ENCODE measurements around the gene PTPRN2. TPM values are rescaled to one million over a fixed set of nuclear protein-coding genes. Genes with fewer than 3 reads are reported as not detected.
"Not testable (repeated sequence)": the region's sequence is repeated elsewhere in the genome, so short reads cannot be mapped to it uniquely, and the experiment has no call there.

The PTPRN2 gene
- total and polyA plus RNA-seq, 2 donors (not counting 1 experiment from before 2014, with no cell fraction given): 0.54 to 1.2 TPM

- H3K27ac ChIP-seq (ENCODE audit: insufficient read depth, low read length); H3K4me3 ChIP-seq (replicated peaks in 1 of 4; ENCODE audit: control extremely low read depth in 1 of 4, insufficient read depth in 1 of 4, low read depth in 3 of 4, low read length in 4 of 4); H2AFZ ChIP-seq (ENCODE audit: low read length); H4K20me1 ChIP-seq (ENCODE audit: control insufficient read depth, extremely low read depth, insufficient read depth, low read length); H3K4me1 ChIP-seq (ENCODE audit: control insufficient read depth, extremely low read depth, insufficient read depth, low read length); H3K36me3 ChIP-seq (ENCODE audit: control insufficient read depth, insufficient read depth, low read length); H3K9me3 ChIP-seq (ENCODE audit: control insufficient read depth, insufficient read depth, low read depth, low read length); H3K4me2 ChIP-seq (ENCODE audit: extremely low read depth, insufficient read depth, low read length); H3K9ac ChIP-seq (ENCODE audit: insufficient read depth, low read length); H3K79me2 ChIP-seq (ENCODE audit: control insufficient read depth, insufficient read depth, low read length); H3K27me3 ChIP-seq (ENCODE audit: control insufficient read depth, insufficient read depth, low read length); DNase-seq (ENCODE audit: low read depth in 2 of 2): not testable (repeated sequence)
Observed at GRCh38 chr7:158521795-158522194, 65.8 kb downstream of the PTPRN2 start.

GRCh38 chr7:158520825-158521224 is 66.8 kb downstream of the PTPRN2 start:
- no peak overlapping the region for H3K4me2 ChIP-seq (ENCODE audit: extremely low read depth, insufficient read depth, low read length)
- H3K27me3 ChIP-seq (ENCODE audit: control insufficient read depth, insufficient read depth, low read length): no peaks in the 10 kb centered on the region
- peaks cover 1% of the 10 kb centered on the region for H3K9me3 ChIP-seq (ENCODE audit: control insufficient read depth, insufficient read depth, low read depth, low read length)

GRCh38 chr7:158519633-158520174 is 67.9 kb downstream of the PTPRN2 start:
- H3K36me3 ChIP-seq (ENCODE audit: control insufficient read depth, insufficient read depth, low read length): no peaks in the 10 kb centered on the region
- DNase-seq (ENCODE audit: low read depth in 2 of 2): no peak
- no peaks in the 10 kb centered on the region for H3K27me3 ChIP-seq (ENCODE audit: control insufficient read depth, insufficient read depth, low read length)
- no peak for TF ChIP-seq EZH2 (IDR thresholded peaks at IDR 0.05; ENCODE audit: low read length, missing control alignments)
- no peak for TF ChIP-seq CTCF (conservative IDR thresholded peaks at IDR 0.05 in 1 of 2, IDR thresholded peaks at IDR 0.05 in 1 of 2; ENCODE audit: low read depth in 1 of 2, low read length in 2 of 2)
- H3K79me2 ChIP-seq (ENCODE audit: control insufficient read depth, insufficient read depth, low read length): no peaks in the 10 kb centered on the region
- H3K4me1 ChIP-seq (ENCODE audit: control insufficient read depth, extremely low read depth, insufficient read depth, low read length): no peaks in the 10 kb centered on the region
- H3K27ac ChIP-seq (ENCODE audit: insufficient read depth, low read length): no peak overlapping the region
- H2AFZ ChIP-seq (ENCODE audit: low read length): no peak overlapping the region
- no peak overlapping the region for H3K9ac ChIP-seq (ENCODE audit: insufficient read depth, low read length)
- H4K20me1 ChIP-seq (ENCODE audit: control insufficient read depth, extremely low read depth, insufficient read depth, low read length): no peaks in the 10 kb centered on the region
- H3K4me2 ChIP-seq (ENCODE audit: extremely low read depth, insufficient read depth, low read length): no peak overlapping the region
- H3K9me3 ChIP-seq (ENCODE audit: control insufficient read depth, insufficient read depth, low read depth, low read length): peaks cover 1% of the 10 kb centered on the region
- H3K4me3 ChIP-seq (replicated peaks in 1 of 4; ENCODE audit: control extremely low read depth in 1 of 4, insufficient read depth in 1 of 4, low read depth in 3 of 4, low read length in 4 of 4): no peak overlapping the region

More at GRCh38 chr7:158520825-158521224, 66.8 kb downstream of the PTPRN2 start:
- Histone ChIP-seq H3K79me2 (ENCODE audit: control insufficient read depth, insufficient read depth, low read length) (no peaks in the 10 kb centered on the region), H3K27ac (ENCODE audit: insufficient read depth, low read length) (no peak overlapping the region), H2AFZ (ENCODE audit: low read length) (no peak overlapping the region), H4K20me1 (ENCODE audit: control insufficient read depth, extremely low read depth, insufficient read depth, low read length) (no peaks in the 10 kb centered on the region), H3K9ac (ENCODE audit: insufficient read depth, low read length) (no peak overlapping the region), H3K4me3 (replicated peaks in 1 of 4; ENCODE audit: control extremely low read depth in 1 of 4, insufficient read depth in 1 of 4, low read depth in 3 of 4, low read length in 4 of 4) (no peak overlapping the region), H3K4me1 (ENCODE audit: control insufficient read depth, extremely low read depth, insufficient read depth, low read length) (no peaks in the 10 kb centered on the region), H3K36me3 (ENCODE audit: control insufficient read depth, insufficient read depth, low read length) (no peaks in the 10 kb centered on the region)
- no peak for DNase-seq (ENCODE audit: low read depth in 2 of 2)
- no peak for TF ChIP-seq EZH2 (IDR thresholded peaks at IDR 0.05; ENCODE audit: low read length, missing control alignments)
- no peak for TF ChIP-seq CTCF (conservative IDR thresholded peaks at IDR 0.05 in 1 of 2, IDR thresholded peaks at IDR 0.05 in 1 of 2; ENCODE audit: low read depth in 1 of 2, low read length in 2 of 2)

Measured in fibroblast of lung (primary cell).